HepG2 (cell line): ENCODE measurements around the gene ALDH1A2. TPM values are rescaled to one million over a fixed set of nuclear protein-coding genes. Genes with fewer than 3 reads are reported as not detected.

ENCODE experiments used
- ATAC-seq: fragments of 200-7000 bp; cut with Tn5 transposase; 3 replicates; pipeline ENCODE4 v1.9.1; 2020; ENCODE audit warnings: mild to moderate bottlenecking, moderate library complexity
- BruUV-seq: library from RNA; stranded (reverse); fragments of 400-500 nt; replicated peaks from 2 replicates; lab custom pipeline; 2021; lab: Mats Ljungman, UMichigan
- CTCF ChIA-PET: fragments of 300-600 bp; formaldehyde crosslinking; extraction: SDS; loops from one replicate; lab custom pipeline; 2021; ENCODE audit warnings: low total read pairs, inconsistent platforms, low intra/inter-chr PET ratio; lab: Yijun Ruan, JAX
- POLR2A ChIA-PET: fragments of 350-600 bp; sonication (Branson Sonifier 250); formaldehyde crosslinking; loops from one replicate; lab custom pipeline; 2020; ENCODE audit warnings: antibody characterized with exemption, inconsistent platforms; lab: Yijun Ruan, JAX
- DNase-seq: peaks from one replicate; pipeline ENCODE4 v3.0.0-alpha.2; 2015; ENCODE audit warnings: low spot score
- FAIRE-seq: peaks from 3 replicates; lab custom pipeline; 2011; peaks lifted over from hg19 to GRCh38; lab: Jason Lieb, UNC
- H2AFZ ChIP-seq: one replicate; pipeline ENCODE4 v1.6.1; 2011; ENCODE audit warnings: low read length, inconsistent platforms
- H3K27ac ChIP-seq: fragments of 300-600 bp; 3 replicates; pipeline ENCODE4 v1.8.0; 2011; ENCODE audit warnings: mixed run types, mild to moderate bottlenecking, mixed read lengths, low read length, inconsistent platforms; ENCODE audit not compliant: insufficient read depth; ENCODE audit errors: extremely low read length
- H3K27me3 ChIP-seq, 2 experiments: fragments of 200-600 bp in 1 of 2; 2 replicates in 1 of 2; 3 replicates in 1 of 2; pipeline versions ENCODE4 v1.6.0 to v1.8.0; 2011; ENCODE audit warnings: low read length in 2 of 2, mild to moderate bottlenecking in 2 of 2, moderate library complexity in 2 of 2, inconsistent platforms in 1 of 2; ENCODE audit not compliant: insufficient read depth in 2 of 2, control insufficient read depth in 1 of 2
- H3K36me3 ChIP-seq, 2 experiments: fragments of 200-600 bp in 1 of 2; replicated peaks in 1 of 2; 2 replicates in 1 of 2; 3 replicates in 1 of 2; pipeline versions ENCODE4 v1.5.1 to v1.8.0; 2011; ENCODE audit warnings: low read length in 2 of 2, inconsistent platforms in 1 of 2; ENCODE audit not compliant: insufficient read depth in 2 of 2, control insufficient read depth in 1 of 2
- H3K4me1 ChIP-seq: 2 replicates; pipeline ENCODE4 v1.5.1; 2012; ENCODE audit warnings: low read length, inconsistent platforms; ENCODE audit not compliant: insufficient read depth
- H3K4me2 ChIP-seq: 2 replicates; pipeline ENCODE4 v1.6.0; 2011; ENCODE audit warnings: low read depth, low read length, inconsistent platforms
- H3K4me3 ChIP-seq, 3 experiments: fragments of 200-600 bp in 1 of 3; sonication (generic), shearing (Covaris generic) in 1 of 3; replicated peaks in 1 of 3; 2 replicates each; pipeline ENCODE4 v1.5.1; 2011 to 2016; ENCODE audit warnings: low read length in 3 of 3, inconsistent platforms in 2 of 3, low read depth in 2 of 3, mild to moderate bottlenecking in 2 of 3, control low read depth in 1 of 3, mixed read lengths in 1 of 3; ENCODE audit not compliant: insufficient read depth in 1 of 3
- H3K79me2 ChIP-seq: one replicate; pipeline ENCODE4 v1.6.1; 2011; ENCODE audit warnings: low read length, inconsistent platforms; ENCODE audit not compliant: insufficient read depth
- H3K9ac ChIP-seq: 2 replicates; pipeline ENCODE4 v1.6.0; 2011; ENCODE audit warnings: mild to moderate bottlenecking, low read depth, low read length, inconsistent platforms; ENCODE audit not compliant: insufficient read depth
- H3K9me3 ChIP-seq: 2 replicates; pipeline ENCODE4 v1.5.1; 2012; ENCODE audit warnings: mild to moderate bottlenecking, low read length
- H4K20me1 ChIP-seq: 2 replicates; pipeline ENCODE4 v1.6.0; 2011; ENCODE audit warnings: inconsistent platforms, mild to moderate bottlenecking, low read length, moderate library complexity; ENCODE audit not compliant: insufficient read depth
- BRCA1 ChIP-seq: sonication (generic); formaldehyde crosslinking; IDR thresholded peaks from 2 replicates; pipeline ENCODE4 v1.4.0; 2020; ENCODE audit warnings: missing genetic modification reagents
- FOXO1 ChIP-seq: sonication (generic); formaldehyde crosslinking; IDR thresholded peaks from 2 replicates; pipeline ENCODE4 v1.4.0; 2020; ENCODE audit warnings: missing genetic modification reagents
- KDM6A ChIP-seq: IDR thresholded peaks from 2 replicates; pipeline ENCODE4 v1.6.1; 2016; ENCODE audit warnings: low read depth
- MBNL3 ChIP-seq: fragments of 250-450 bp; sonication (Bioruptor Pico); conservative IDR thresholded peaks from 2 replicates; pipeline ENCODE4 v1.8.0; 2022; ENCODE audit warnings: mild to moderate bottlenecking, inconsistent platforms
- NFIB ChIP-seq: sonication (generic); formaldehyde crosslinking; IDR thresholded peaks from 2 replicates; pipeline ENCODE4 v1.9.0; 2021; ENCODE audit warnings: missing genetic modification reagents, mild to moderate bottlenecking, borderline replicate concordance
- SMARCC2 ChIP-seq: fragments of 450-650 bp; IDR thresholded peaks from 2 replicates; pipeline ENCODE4 v1.6.1; 2017; ENCODE audit warnings: antibody characterized with exemption, mild to moderate bottlenecking
- TSC22D2 ChIP-seq: sonication (generic); formaldehyde crosslinking; IDR thresholded peaks from 2 replicates; pipeline ENCODE4 v1.5.1; 2020; ENCODE audit warnings: missing genetic modification reagents, mild to moderate bottlenecking, borderline replicate concordance
- ZNF34 ChIP-seq: sonication (generic); formaldehyde crosslinking; IDR thresholded peaks from 2 replicates; pipeline ENCODE4 v1.4.0; 2020; ENCODE audit warnings: mild to moderate bottlenecking, missing genetic modification reagents, borderline replicate concordance
- ZNF556 ChIP-seq: sonication (generic); formaldehyde crosslinking; IDR thresholded peaks from 2 replicates; pipeline ENCODE4 v1.4.0; 2020; ENCODE audit warnings: mild to moderate bottlenecking, missing genetic modification reagents, borderline replicate concordance
- ZNF589 ChIP-seq: sonication (generic); formaldehyde crosslinking; conservative IDR thresholded peaks from 2 replicates; pipeline ENCODE4 v1.8.0; 2022; ENCODE audit warnings: mild to moderate bottlenecking, moderate library complexity, missing genetic modification reagents
- ZNF598 ChIP-seq: sonication (generic); formaldehyde crosslinking; IDR thresholded peaks from 2 replicates; pipeline ENCODE4 v1.5.1; 2020; ENCODE audit warnings: mild to moderate bottlenecking, missing genetic modification reagents, borderline replicate concordance
- ZNF629 ChIP-seq: sonication (generic); formaldehyde crosslinking; conservative IDR thresholded peaks from 2 replicates; pipeline ENCODE4 v1.5.0; 2020; ENCODE audit warnings: missing genetic modification reagents
- WGBS: methylation state at CpG from one replicate; pipeline ENCODE4 v1.1.6; 2017; ENCODE audit warnings: low lambda C conversion rate; 5-methylcytosine and 5-hydroxymethylcytosine counted together
- in situ Hi-C: cut with HindIII; loops from 2 replicates; pipeline ENCODE4 v1.10.0; 2017; ENCODE audit warnings: low pct_unique_long_range_greater_than_20kb; ENCODE audit not compliant: extremely low pct_ligation_motif_present
- intact Hi-C: fragments of 100-400 bp; cut with micrococcal nuclease; formaldehyde crosslinking; loops from one replicate; pipeline ENCODE4 v1.10.0; 2022; ENCODE audit not compliant: unreplicated experiment
- polyA plus RNA-seq, 8 experiments: library from polyadenylated mRNA; depleted of rRNA in 3 of 8; stranded (reverse) in 7 of 8; unstranded in 1 of 8; fragments of >200 nt; fragmentation: Illumina TruSeq in 4 of 8; extraction: Trizol in 4 of 8; gene quantifications; 2 replicates each; pipeline versions ENCODE4 v1.2.1 to v1.2.3, GENCODE V29; 2011 to 2016; ENCODE audit warnings: low read depth in 4 of 8, missing spikeins in 1 of 8, mixed read lengths in 1 of 8; ENCODE audit not compliant: insufficient read depth in 1 of 8
- total RNA-seq, 5 experiments: library from RNA; depleted of rRNA; stranded (reverse); fragments of >200 nt; fragmentation: Illumina TruSeq; extraction: Trizol; gene quantifications; 2 replicates each; pipeline ENCODE4 v1.2.3, GENCODE V29; 2016; ENCODE audit warnings: low read depth in 1 of 5
- TF ChIP-seq, protein P1 (sequence below): IDR thresholded peaks from 2 replicates; pipeline ENCODE4 v1.6.1; 2016; ENCODE audit warnings: low read depth, missing genetic modification reagents, missing compliant biosample characterization

Gene ALDH1A2
- total and polyA plus RNA-seq, 2 of the 13 experiments (the other 11 are each of a cell fraction or from before 2014, with no cell fraction given) = 0.64 to 0.90 TPM

DNA sequence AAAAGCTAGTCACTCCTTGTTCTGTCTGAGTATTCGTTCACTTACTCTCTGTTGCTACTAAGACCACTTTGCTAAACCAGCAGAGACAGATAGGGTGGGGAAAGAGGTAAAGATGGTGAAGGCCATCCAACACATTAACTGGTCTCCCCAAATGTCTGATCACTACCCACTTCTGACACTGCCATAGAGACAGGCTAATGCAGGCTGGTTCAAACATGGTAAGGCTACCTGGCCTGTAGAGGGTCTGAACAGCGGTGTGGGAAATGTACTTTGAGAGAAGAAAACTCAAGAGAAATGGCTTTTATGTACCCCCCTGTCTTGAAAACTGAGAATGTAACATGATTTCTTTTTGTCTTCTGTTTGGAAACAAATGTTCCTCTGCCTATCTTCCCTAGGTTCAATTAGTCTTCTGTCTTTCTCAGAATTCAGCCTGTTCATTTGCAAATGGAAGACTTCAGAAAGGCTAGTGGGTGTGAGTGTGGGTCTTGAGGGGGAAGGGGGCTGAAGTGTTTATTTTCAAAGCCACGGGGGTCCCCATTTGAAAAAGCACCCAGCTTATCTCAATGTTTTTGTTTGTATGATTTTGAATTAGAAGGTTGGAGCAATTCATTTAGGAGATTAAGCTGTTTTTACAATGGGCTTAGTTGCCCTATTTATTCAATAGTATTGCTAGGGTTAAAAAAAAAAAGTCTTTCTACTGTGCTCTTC is 15.8 kb downstream of the ALDH1A2 start:
- FAIRE-seq (no peak), ATAC-seq (no peak), DNase-seq (no peak)
- Histone ChIP-seq H3K4me3 (no peak overlapping the region), H3K27me3 (peaks cover 0 to 7% of the 10 kb centered on the region in 2 experiments; a peak in 1 of 5 replicates), H3K36me3 (no peaks in the 10 kb centered on the region), H3K9me3 (no peaks in the 10 kb centered on the region), H3K4me1 (no peaks in the 10 kb centered on the region), H4K20me1 (no peaks in the 10 kb centered on the region), H3K9ac (no peak overlapping the region), H3K79me2 (no peaks in the 10 kb centered on the region), H2AFZ (no peak overlapping the region), H3K4me2 (no peak overlapping the region), H3K27ac (no peak overlapping the region)
- in situ Hi-C loops (no loop called here), intact Hi-C loops (no loop called here)
- no TSS peak for BruUV-seq
- 12% methylated on average over 3 of the region's 3 CpGs for WGBS
- ChIA-PET POLR2A (no interaction called here), CTCF (no interaction called here)
- TF ChIP-seq ZNF34 (CRISPR knock-in tag) (no peak), ZNF598 (no peak), BRCA1 (CRISPR knock-in tag) (no peak)

DNA sequence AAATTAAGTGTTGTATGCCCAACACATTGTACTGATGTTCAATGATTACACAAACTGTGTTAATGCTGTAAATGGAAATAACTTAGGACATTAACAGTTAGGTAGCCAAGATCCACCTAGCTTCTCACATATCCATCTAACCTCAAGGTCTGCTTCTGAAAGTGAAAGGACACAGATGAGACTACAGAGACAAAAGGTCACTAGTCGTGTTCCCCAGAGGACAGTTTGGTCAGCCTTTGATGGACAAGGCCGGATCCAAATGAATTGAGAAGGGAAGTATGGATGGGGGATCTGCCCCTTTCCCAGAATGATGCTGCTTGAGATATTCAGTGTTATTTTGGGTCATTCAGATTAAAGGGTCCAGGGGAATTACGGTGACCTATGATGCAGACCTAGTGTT is 17.2 kb downstream of the ALDH1A2 start:
- no peaks in the 10 kb centered on the region for H4K20me1 ChIP-seq
- H2AFZ ChIP-seq = no peak overlapping the region
- H3K27ac ChIP-seq = no peak overlapping the region
- H3K79me2 ChIP-seq = no peaks in the 10 kb centered on the region
- 3% methylated on average over 3 of the region's 3 CpGs for WGBS
- ATAC-seq (no peak), DNase-seq (no peak), FAIRE-seq (no peak)
- in situ Hi-C loops = no loop called here
- no peaks in the 10 kb centered on the region for H3K36me3 ChIP-seq
- H3K4me2 ChIP-seq = no peak overlapping the region
- intact Hi-C loops = no loop called here
- ChIA-PET CTCF (no interaction called here), POLR2A (no interaction called here)
- H3K4me1 ChIP-seq = no peaks in the 10 kb centered on the region
- no peaks in the 10 kb centered on the region for H3K9me3 ChIP-seq
- H3K9ac ChIP-seq = no peak overlapping the region
- no peak overlapping the region for H3K4me3 ChIP-seq
- peaks cover 0 to 7% of the 10 kb centered on the region in 2 experiments; a peak in 1 of 5 replicates for H3K27me3 ChIP-seq
- no TSS peak for BruUV-seq
- TF ChIP-seq FOXO1 (no peak), ZNF556 (CRISPR knock-in tag) (no peak), ZNF589 (no peak), KDM6A (no peak), NFIB (CRISPR knock-in tag) (no peak), MBNL3 (CRISPR knock-in tag) (no peak), TSC22D2 (CRISPR knock-in tag) (no peak), ZNF629 (no peak), SMARCC2 (no peak)
- TF ChIP-seq, protein P1, sequence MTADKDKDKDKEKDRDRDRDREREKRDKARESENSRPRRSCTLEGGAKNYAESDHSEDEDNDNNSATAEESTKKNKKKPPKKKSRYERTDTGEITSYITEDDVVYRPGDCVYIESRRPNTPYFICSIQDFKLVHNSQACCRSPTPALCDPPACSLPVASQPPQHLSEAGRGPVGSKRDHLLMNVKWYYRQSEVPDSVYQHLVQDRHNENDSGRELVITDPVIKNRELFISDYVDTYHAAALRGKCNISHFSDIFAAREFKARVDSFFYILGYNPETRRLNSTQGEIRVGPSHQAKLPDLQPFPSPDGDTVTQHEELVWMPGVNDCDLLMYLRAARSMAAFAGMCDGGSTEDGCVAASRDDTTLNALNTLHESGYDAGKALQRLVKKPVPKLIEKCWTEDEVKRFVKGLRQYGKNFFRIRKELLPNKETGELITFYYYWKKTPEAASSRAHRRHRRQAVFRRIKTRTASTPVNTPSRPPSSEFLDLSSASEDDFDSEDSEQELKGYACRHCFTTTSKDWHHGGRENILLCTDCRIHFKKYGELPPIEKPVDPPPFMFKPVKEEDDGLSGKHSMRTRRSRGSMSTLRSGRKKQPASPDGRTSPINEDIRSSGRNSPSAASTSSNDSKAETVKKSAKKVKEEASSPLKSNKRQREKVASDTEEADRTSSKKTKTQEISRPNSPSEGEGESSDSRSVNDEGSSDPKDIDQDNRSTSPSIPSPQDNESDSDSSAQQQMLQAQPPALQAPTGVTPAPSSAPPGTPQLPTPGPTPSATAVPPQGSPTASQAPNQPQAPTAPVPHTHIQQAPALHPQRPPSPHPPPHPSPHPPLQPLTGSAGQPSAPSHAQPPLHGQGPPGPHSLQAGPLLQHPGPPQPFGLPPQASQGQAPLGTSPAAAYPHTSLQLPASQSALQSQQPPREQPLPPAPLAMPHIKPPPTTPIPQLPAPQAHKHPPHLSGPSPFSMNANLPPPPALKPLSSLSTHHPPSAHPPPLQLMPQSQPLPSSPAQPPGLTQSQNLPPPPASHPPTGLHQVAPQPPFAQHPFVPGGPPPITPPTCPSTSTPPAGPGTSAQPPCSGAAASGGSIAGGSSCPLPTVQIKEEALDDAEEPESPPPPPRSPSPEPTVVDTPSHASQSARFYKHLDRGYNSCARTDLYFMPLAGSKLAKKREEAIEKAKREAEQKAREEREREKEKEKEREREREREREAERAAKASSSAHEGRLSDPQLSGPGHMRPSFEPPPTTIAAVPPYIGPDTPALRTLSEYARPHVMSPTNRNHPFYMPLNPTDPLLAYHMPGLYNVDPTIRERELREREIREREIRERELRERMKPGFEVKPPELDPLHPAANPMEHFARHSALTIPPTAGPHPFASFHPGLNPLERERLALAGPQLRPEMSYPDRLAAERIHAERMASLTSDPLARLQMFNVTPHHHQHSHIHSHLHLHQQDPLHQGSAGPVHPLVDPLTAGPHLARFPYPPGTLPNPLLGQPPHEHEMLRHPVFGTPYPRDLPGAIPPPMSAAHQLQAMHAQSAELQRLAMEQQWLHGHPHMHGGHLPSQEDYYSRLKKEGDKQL (CRISPR knock-in tag) = no peak
